MM.1S (cell line): ENCODE results near the gene PSENEN.

ENCODE experiments used
- DNase-seq: peaks from one replicate; pipeline ENCODE4 v3.0.0-alpha.2; 2015
- H2AFZ ChIP-seq: fragments of 300-600 bp; sonication (generic); 2 replicates; pipeline ENCODE4 v1.6.0; 2016; ENCODE audit warnings: antibody characterized with exemption, low read length
- H3F3A ChIP-seq: fragments of 300-600 bp; sonication (generic); 2 replicates; pipeline ENCODE4 v1.6.1; 2016; ENCODE audit warnings: mild to moderate bottlenecking, antibody characterized with exemption, low read length, moderate library complexity, mixed read lengths; ENCODE audit not compliant: insufficient read depth
- H3K27ac ChIP-seq: fragments of 300-600 bp; sonication (generic); 2 replicates; pipeline ENCODE4 v1.5.1; 2016; ENCODE audit warnings: mild to moderate bottlenecking, low read length
- H3K27me3 ChIP-seq: fragments of 300-600 bp; sonication (generic); replicated peaks from 2 replicates; pipeline ENCODE4 v1.6.0; 2016; ENCODE audit warnings: low read length; ENCODE audit not compliant: insufficient read depth
- H3K36me3 ChIP-seq: fragments of 300-600 bp; sonication (generic); replicated peaks from 2 replicates; pipeline ENCODE4 v1.6.1; 2016; ENCODE audit warnings: mild to moderate bottlenecking, low read length, mixed read lengths; ENCODE audit not compliant: insufficient read depth
- H3K4me1 ChIP-seq: fragments of 300-600 bp; sonication (generic); 2 replicates; pipeline ENCODE4 v1.6.1; 2016; ENCODE audit warnings: low read length, mixed read lengths
- H3K4me2 ChIP-seq: fragments of 300-600 bp; sonication (generic); 2 replicates; pipeline ENCODE4 v1.6.0; 2016; ENCODE audit warnings: low read depth, low read length
- H3K4me3 ChIP-seq: fragments of 300-600 bp; sonication (generic); 2 replicates; pipeline ENCODE4 v1.5.1; 2016; ENCODE audit warnings: low read length, mixed read lengths
- H3K79me2 ChIP-seq: fragments of 300-600 bp; sonication (generic); 2 replicates; pipeline ENCODE4 v1.6.1; 2016; ENCODE audit warnings: mixed run types, low read length, mixed read lengths
- H3K9ac ChIP-seq: fragments of 300-600 bp; sonication (generic); 2 replicates; pipeline ENCODE4 v1.6.1; 2016; ENCODE audit warnings: low read length, mixed read lengths
- H3K9me2 ChIP-seq: fragments of 300-600 bp; sonication (generic); replicated peaks from 2 replicates; pipeline ENCODE4 v1.6.1; 2016; ENCODE audit warnings: mild to moderate bottlenecking, low read length, mixed read lengths; ENCODE audit not compliant: insufficient read depth
- H3K9me3 ChIP-seq: fragments of 300-600 bp; sonication (generic); replicated peaks from 2 replicates; pipeline ENCODE4 v1.6.1; 2016; ENCODE audit warnings: mild to moderate bottlenecking, low read length, mixed read lengths; ENCODE audit not compliant: insufficient read depth
- H4K20me1 ChIP-seq: fragments of 300-600 bp; sonication (generic); 2 replicates; pipeline ENCODE4 v1.6.1; 2016; ENCODE audit warnings: mild to moderate bottlenecking, low read length, moderate library complexity, mixed read lengths; ENCODE audit not compliant: insufficient read depth
- EZH2 ChIP-seq: fragments of 300-600 bp; sonication (generic); optimal IDR thresholded peaks from 2 replicates; pipeline ENCODE3; 2017; ENCODE audit warnings: low read depth, mild to moderate bottlenecking, antibody characterized with exemption, low read length, mixed read lengths
- EZH2phosphoT487 ChIP-seq: fragments of 300-600 bp; sonication (generic); IDR thresholded peaks from 2 replicates; pipeline ENCODE4 v1.6.1; 2018; ENCODE audit warnings: antibody characterized with exemption, low read length
- TF ChIP-seq, protein P1 (sequence below): fragments of 300-600 bp; sonication (generic); IDR thresholded peaks from 2 replicates; pipeline ENCODE4 v1.5.1; 2016; ENCODE audit warnings: antibody characterized with exemption, low read length, mixed read lengths

PSENEN gene

DNA sequence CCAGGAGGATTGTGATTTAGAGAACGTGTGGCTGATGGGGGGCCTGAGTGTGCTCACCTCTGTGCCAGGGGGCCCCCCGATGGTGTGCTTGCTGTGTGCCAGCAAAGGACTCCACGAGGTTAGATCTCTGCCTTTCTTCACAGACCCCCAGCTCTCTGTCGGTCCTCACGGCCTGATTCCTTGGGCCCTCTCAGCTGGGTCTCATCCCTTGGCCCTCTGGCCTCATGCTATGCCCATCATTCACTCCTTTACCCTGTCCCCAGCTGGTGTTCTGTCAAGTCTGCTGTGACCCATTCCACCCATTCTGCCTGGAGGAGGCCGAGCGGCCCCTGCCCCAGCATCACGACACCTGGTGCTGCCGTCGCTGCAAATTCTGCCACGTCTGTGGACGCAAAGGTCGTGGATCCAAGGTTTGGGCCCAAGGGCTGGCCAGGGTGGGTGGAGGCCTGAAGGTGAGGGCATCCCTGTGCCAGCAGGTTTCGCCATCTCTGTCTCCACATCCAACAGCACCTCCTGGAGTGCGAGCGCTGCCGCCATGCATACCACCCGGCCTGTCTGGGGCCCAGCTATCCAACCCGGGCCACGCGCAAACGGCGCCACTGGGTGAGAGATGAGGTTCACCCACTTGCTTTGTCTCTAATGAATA, 20.1 kb upstream of the PSENEN start:
- Histone ChIP-seq H3K9ac (no peak overlapping the region), H3K4me1 (no peaks in the 10 kb centered on the region), H4K20me1 (no peaks in the 10 kb centered on the region), H3K79me2 (peaks cover 18% of the 10 kb centered on the region), H3K9me3 (no peaks in the 10 kb centered on the region), H3K4me2 (no peak overlapping the region), H3K27ac (no peak overlapping the region), H3K9me2 (no peaks in the 10 kb centered on the region), H3F3A (no peaks in the 10 kb centered on the region), H3K27me3 (no peaks in the 10 kb centered on the region), H3K36me3 (peaks cover 7% of the 10 kb centered on the region; the same call in 1 of the 2 replicates), H3K4me3 (no peak overlapping the region), H2AFZ (no peak overlapping the region)
- no peak for TF ChIP-seq EZH2phosphoT487
- TF ChIP-seq EZH2, result no peak
- TF ChIP-seq, protein P1, sequence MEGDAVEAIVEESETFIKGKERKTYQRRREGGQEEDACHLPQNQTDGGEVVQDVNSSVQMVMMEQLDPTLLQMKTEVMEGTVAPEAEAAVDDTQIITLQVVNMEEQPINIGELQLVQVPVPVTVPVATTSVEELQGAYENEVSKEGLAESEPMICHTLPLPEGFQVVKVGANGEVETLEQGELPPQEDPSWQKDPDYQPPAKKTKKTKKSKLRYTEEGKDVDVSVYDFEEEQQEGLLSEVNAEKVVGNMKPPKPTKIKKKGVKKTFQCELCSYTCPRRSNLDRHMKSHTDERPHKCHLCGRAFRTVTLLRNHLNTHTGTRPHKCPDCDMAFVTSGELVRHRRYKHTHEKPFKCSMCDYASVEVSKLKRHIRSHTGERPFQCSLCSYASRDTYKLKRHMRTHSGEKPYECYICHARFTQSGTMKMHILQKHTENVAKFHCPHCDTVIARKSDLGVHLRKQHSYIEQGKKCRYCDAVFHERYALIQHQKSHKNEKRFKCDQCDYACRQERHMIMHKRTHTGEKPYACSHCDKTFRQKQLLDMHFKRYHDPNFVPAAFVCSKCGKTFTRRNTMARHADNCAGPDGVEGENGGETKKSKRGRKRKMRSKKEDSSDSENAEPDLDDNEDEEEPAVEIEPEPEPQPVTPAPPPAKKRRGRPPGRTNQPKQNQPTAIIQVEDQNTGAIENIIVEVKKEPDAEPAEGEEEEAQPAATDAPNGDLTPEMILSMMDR, result no peak
- DNase-seq, result no peak

DNA sequence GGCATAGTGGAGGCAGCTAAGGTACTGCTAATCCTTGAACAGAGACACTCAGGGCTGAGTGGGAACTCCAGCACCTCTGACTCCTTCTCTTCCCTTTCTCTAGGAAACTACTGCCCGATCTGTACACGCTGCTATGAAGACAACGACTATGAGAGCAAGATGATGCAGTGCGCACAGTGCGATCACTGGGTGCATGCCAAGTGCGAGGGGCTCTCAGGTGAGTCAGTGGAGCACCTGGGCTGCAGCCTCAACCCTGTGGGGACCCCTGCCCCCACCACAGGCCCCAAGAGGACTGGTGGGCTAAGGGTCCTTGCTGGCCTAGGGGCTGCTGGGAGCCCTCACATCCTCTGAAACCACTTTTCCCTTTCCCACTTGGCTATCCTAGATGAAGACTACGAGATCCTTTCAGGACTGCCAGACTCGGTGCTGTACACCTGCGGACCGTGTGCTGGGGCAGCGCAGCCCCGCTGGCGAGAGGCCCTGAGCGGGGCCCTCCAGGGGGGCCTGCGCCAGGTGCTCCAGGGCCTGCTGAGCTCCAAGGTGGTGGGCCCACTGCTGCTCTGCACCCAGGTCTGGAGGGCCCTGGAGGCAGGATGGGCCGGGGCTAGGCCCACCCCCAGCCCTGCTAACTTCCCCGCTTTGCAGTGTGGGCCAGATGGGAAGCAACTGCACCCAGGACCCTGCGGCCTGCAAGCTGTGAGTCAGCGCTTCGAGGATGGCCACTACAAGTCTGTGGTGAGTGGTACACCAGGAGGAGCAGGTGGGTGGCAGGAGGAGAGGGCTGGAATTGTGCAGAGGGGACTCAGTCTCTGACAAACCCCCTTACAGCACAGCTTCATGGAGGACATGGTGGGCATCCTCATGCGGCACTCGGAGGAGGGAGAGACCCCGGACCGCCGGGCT, 18.1 kb upstream of the PSENEN start:
- peaks cover 7% of the 10 kb centered on the region; the same call in 1 of the 2 replicates for H3K36me3 ChIP-seq
- no peak overlapping the region for H3K9ac ChIP-seq
- H3K4me2 ChIP-seq, result no peak overlapping the region
- no peak for DNase-seq
- no peaks in the 10 kb centered on the region for H3K9me3 ChIP-seq
- no peak overlapping the region for H2AFZ ChIP-seq
- H3K27ac ChIP-seq, result no peak overlapping the region
- peaks cover 4% of the 10 kb centered on the region; the same call in 1 of the 2 replicates for H3K79me2 ChIP-seq
- H4K20me1 ChIP-seq, result no peaks in the 10 kb centered on the region
- H3K27me3 ChIP-seq, result no peaks in the 10 kb centered on the region
- no peak overlapping the region for H3K4me3 ChIP-seq
- TF ChIP-seq, protein P1, result no peak
- TF ChIP-seq EZH2, result no peak
- TF ChIP-seq EZH2phosphoT487, result no peak
- H3K9me2 ChIP-seq, result no peaks in the 10 kb centered on the region
- no peaks in the 10 kb centered on the region for H3F3A ChIP-seq
- no peaks in the 10 kb centered on the region for H3K4me1 ChIP-seq

DNA sequence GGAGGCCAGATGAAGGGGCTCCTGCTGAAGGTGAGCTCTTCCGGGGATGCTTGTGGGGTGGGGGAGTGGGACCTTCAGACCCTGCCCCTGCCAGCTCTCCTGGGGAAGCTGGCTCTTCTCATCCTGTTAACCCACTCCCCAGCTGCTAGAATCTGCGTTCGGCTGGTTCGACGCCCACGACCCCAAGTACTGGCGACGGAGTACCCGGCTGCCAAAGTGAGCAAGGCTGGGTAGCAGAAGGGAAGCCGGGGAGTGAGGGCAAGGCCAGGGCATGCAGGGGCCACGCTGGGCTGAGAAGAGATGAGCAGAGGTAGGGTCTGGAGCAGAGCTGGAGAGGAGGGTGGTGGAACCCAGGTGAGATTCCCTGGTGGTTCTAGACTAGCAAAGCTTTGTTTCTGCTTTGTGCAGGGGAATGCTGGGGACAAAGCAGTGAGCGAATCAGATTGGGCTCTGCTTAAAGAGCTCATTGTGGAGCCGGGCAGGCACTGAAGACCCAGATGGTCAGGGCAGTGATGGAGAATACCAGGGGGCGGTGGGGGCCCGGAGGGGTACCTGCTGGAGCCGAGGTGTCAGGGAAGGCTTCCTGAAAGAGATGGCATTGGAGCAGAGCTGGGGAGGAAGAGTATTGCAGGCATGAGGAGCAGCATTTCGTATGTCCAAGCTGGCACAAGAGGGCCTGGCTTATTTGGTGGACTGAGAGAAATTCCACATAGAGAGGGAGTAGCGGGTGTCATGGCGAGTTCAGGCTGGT, 17.3 kb upstream of the PSENEN start:
- H3K9ac ChIP-seq, result no peak overlapping the region
- TF ChIP-seq, protein P1, result no peak
- TF ChIP-seq EZH2phosphoT487 (no peak), EZH2 (no peak)
- H2AFZ ChIP-seq, result no peak overlapping the region
- H3K36me3 ChIP-seq, result peaks cover 7% of the 10 kb centered on the region; the same call in 1 of the 2 replicates
- no peaks in the 10 kb centered on the region for H3K4me1 ChIP-seq
- H3K9me3 ChIP-seq, result no peaks in the 10 kb centered on the region
- H3K4me2 ChIP-seq, result no peak overlapping the region
- no peak overlapping the region for H3K27ac ChIP-seq
- H3K9me2 ChIP-seq, result no peaks in the 10 kb centered on the region
- H3K4me3 ChIP-seq, result no peak overlapping the region
- H3K79me2 ChIP-seq, result no peaks in the 10 kb centered on the region
- H3K27me3 ChIP-seq, result no peaks in the 10 kb centered on the region
- H3F3A ChIP-seq, result no peaks in the 10 kb centered on the region
- no peaks in the 10 kb centered on the region for H4K20me1 ChIP-seq
- DNase-seq, result no peak
